SU-DHL-6 (cell line): Measurements from ENCODE around the gene SARM1.

Source experiments
- H2AFZ ChIP-seq: fragments of 200-600 bp; sonication (generic); 2 replicates; pipeline ENCODE4 v1.6.1; 2014; ENCODE audit warnings: low read depth, mild to moderate bottlenecking, moderate library complexity, mixed read lengths, antibody characterized with exemption, low read length; ENCODE audit not compliant: severe bottlenecking
- H3F3A ChIP-seq: fragments of 200-600 bp; shearing (Covaris generic); 2 replicates; pipeline ENCODE4 v1.6.0; 2016; ENCODE audit warnings: antibody characterized with exemption, mild to moderate bottlenecking; ENCODE audit not compliant: insufficient read depth
- H3K27ac ChIP-seq: fragments of 200-600 bp; sonication (generic); 2 replicates; pipeline ENCODE4 v1.5.1; 2016; ENCODE audit warnings: low read depth, mild to moderate bottlenecking, low read length, moderate library complexity, mixed read lengths
- H3K27me3 ChIP-seq: fragments of 200-600 bp; sonication (generic), shearing (Covaris generic); 2 replicates; pipeline ENCODE4 v1.6.0; 2014; ENCODE audit warnings: mild to moderate bottlenecking, low read length
- H3K36me3 ChIP-seq: fragments of 200-600 bp; sonication (generic); 2 replicates; pipeline ENCODE4 v1.6.1; 2014; ENCODE audit warnings: mild to moderate bottlenecking, low read length, mixed read lengths
- H3K4me2 ChIP-seq: fragments of 300-600, 200-600 bp; shearing (Covaris generic), sonication (generic); 2 replicates; pipeline ENCODE4 v1.6.0; 2014; ENCODE audit warnings: low read length, low read depth, mild to moderate bottlenecking; ENCODE audit not compliant: poor library complexity, severe bottlenecking
- H3K4me3 ChIP-seq: fragments of 200-600 bp; sonication (generic); 2 replicates; pipeline ENCODE4 v1.5.1; 2014; ENCODE audit warnings: antibody characterized with exemption, low read length, mild to moderate bottlenecking, mixed read lengths; ENCODE audit not compliant: insufficient read depth, poor library complexity, severe bottlenecking
- H3K79me2 ChIP-seq: fragments of 200-600 bp; sonication (generic); 2 replicates; pipeline ENCODE4 v1.6.1; 2014; ENCODE audit warnings: mild to moderate bottlenecking, low read length, moderate library complexity; ENCODE audit not compliant: insufficient read depth
- H3K9ac ChIP-seq: fragments of 200-600 bp; sonication (generic); 2 replicates; pipeline ENCODE4 v1.7.0; 2014; ENCODE audit warnings: mild to moderate bottlenecking, low read length
- H3K9me2 ChIP-seq: fragments of 200-600 bp; sonication (generic); replicated peaks from 2 replicates; pipeline ENCODE4 v1.6.1; 2014; ENCODE audit warnings: low read length; ENCODE audit not compliant: insufficient read depth
- H3K9me3 ChIP-seq: fragments of 200-600 bp; sonication (generic); 2 replicates; pipeline ENCODE4 v1.6.1; 2014; ENCODE audit warnings: low read length, mixed read lengths; ENCODE audit not compliant: insufficient read depth
- H4K20me1 ChIP-seq: fragments of 200-600 bp; sonication (generic); 2 replicates; pipeline ENCODE4 v1.6.1; 2014; ENCODE audit warnings: low read depth, mild to moderate bottlenecking, antibody characterized with exemption, low read length, moderate library complexity, mixed read lengths
- CTCF ChIP-seq: fragments of 200-600 bp; sonication (generic); IDR thresholded peaks from one replicate; pipeline ENCODE4 v1.5.1; 2017; ENCODE audit warnings: antibody characterized with exemption, mild to moderate bottlenecking, low read length, moderate library complexity; ENCODE audit not compliant: insufficient read depth, poor library complexity, severe bottlenecking
- EZH2phosphoT487 ChIP-seq: fragments of 200-600 bp; sonication (generic), shearing (Covaris generic); conservative IDR thresholded peaks from 2 replicates; pipeline ENCODE4 v1.6.1; 2018; ENCODE audit warnings: mild to moderate bottlenecking, antibody characterized with exemption, low read length, moderate library complexity, mixed read lengths

Gene SARM1

GRCh38 chr17:28395426-28395825, 23.9 kb downstream of the SARM1 start:
- no peaks in the 10 kb centered on the region for H3K27me3 ChIP-seq

GRCh38 chr17:28395968-28396367, 24.5 kb downstream of the SARM1 start:
- H3K9me2 ChIP-seq, result no peaks in the 10 kb centered on the region
- H3K4me2 ChIP-seq, result no peak overlapping the region
- no peaks in the 10 kb centered on the region for H3K9me3 ChIP-seq
- H3K36me3 ChIP-seq, result no peaks in the 10 kb centered on the region
- H3F3A ChIP-seq, result no peaks in the 10 kb centered on the region
- no peak overlapping the region for H3K9ac ChIP-seq
- H3K27ac ChIP-seq, result no peak overlapping the region
- no peaks in the 10 kb centered on the region for H3K27me3 ChIP-seq
- no peaks in the 10 kb centered on the region for H4K20me1 ChIP-seq
- H2AFZ ChIP-seq, result no peak overlapping the region
- H3K79me2 ChIP-seq, result no peaks in the 10 kb centered on the region
- TF ChIP-seq CTCF (no peak), EZH2phosphoT487 (no peak)
- no peak overlapping the region for H3K4me3 ChIP-seq

More at GRCh38 chr17:28395426-28395825, 23.9 kb downstream of the SARM1 start:
- H3K9ac ChIP-seq, result no peak overlapping the region
- no peaks in the 10 kb centered on the region for H4K20me1 ChIP-seq
- no peaks in the 10 kb centered on the region for H3K9me3 ChIP-seq
- no peak overlapping the region for H2AFZ ChIP-seq
- no peaks in the 10 kb centered on the region for H3K36me3 ChIP-seq
- TF ChIP-seq EZH2phosphoT487 (no peak), CTCF (no peak)
- H3K9me2 ChIP-seq, result no peaks in the 10 kb centered on the region
- H3F3A ChIP-seq, result no peaks in the 10 kb centered on the region
- H3K79me2 ChIP-seq, result no peaks in the 10 kb centered on the region
- H3K27ac ChIP-seq, result no peak overlapping the region
- H3K4me2 ChIP-seq, result no peak overlapping the region
- H3K4me3 ChIP-seq, result no peak overlapping the region

- H4K20me1 ChIP-seq, result no peaks in the 10 kb centered on the region
- TF ChIP-seq CTCF (no peak), EZH2phosphoT487 (no peak)
- no peaks in the 10 kb centered on the region for H3F3A ChIP-seq
- H3K27me3 ChIP-seq, result no peaks in the 10 kb centered on the region
- H3K4me2 ChIP-seq, result no peak overlapping the region
- H3K79me2 ChIP-seq, result no peaks in the 10 kb centered on the region
- H3K27ac ChIP-seq, result no peak overlapping the region
- no peak overlapping the region for H2AFZ ChIP-seq
- no peaks in the 10 kb centered on the region for H3K36me3 ChIP-seq
- H3K4me3 ChIP-seq, result no peak overlapping the region
- H3K9me3 ChIP-seq, result no peaks in the 10 kb centered on the region
- H3K9ac ChIP-seq, result no peak overlapping the region
- no peaks in the 10 kb centered on the region for H3K9me2 ChIP-seq
Measured at GRCh38 chr17:28396635-28397239, 25.2 kb downstream of the SARM1 start.
